IPS-15b (cell line): ENCODE data around the gene TRMT44.

Experiments
- H3K27me3 ChIP-seq: one replicate; pipeline ENCODE4 v1.6.1; 2013; ENCODE audit warnings: low read length; ENCODE audit not compliant: control insufficient read depth, insufficient read depth
- H3K36me3 ChIP-seq: one replicate; pipeline ENCODE4 v1.6.1; 2013; ENCODE audit warnings: low read length; ENCODE audit not compliant: control insufficient read depth, insufficient read depth
- H3K4me1 ChIP-seq: one replicate; pipeline ENCODE4 v1.6.1; 2013; ENCODE audit warnings: mild to moderate bottlenecking, low read length; ENCODE audit not compliant: control insufficient read depth, insufficient read depth
- H3K4me3 ChIP-seq: one replicate; pipeline ENCODE4 v1.5.1; 2013; ENCODE audit warnings: low read depth, low read length
- H3K9ac ChIP-seq: one replicate; pipeline ENCODE4 v1.6.1; 2013; ENCODE audit warnings: low read depth, mild to moderate bottlenecking, low read length
- H3K9me3 ChIP-seq: one replicate; pipeline ENCODE4 v1.6.1; 2013; ENCODE audit warnings: mild to moderate bottlenecking, low read length; ENCODE audit not compliant: control insufficient read depth, insufficient read depth

The TRMT44 gene

DNA sequence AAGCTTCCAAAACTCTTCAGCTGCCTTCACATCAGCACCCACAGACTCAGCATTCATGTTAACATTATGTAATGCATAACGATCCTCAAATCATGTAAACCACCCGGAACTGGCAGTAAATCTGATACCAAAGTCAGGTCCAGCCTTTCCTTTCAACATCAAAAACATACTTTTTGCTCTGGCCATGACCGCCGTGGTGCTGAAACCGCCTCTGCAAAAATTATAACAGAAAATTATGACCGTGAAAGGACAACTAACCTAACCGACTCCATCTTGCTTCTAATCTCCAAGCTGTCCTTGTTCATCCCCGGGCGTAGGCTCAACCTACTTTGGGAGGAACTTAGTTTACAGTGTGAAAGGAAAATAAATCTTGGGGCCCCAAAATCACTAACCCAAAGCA is 51.6 kb downstream of the TRMT44 start:
- Histone ChIP-seq H3K9me3 (peaks cover 6% of the 10 kb centered on the region), H3K27me3 (no peaks in the 10 kb centered on the region)

DNA sequence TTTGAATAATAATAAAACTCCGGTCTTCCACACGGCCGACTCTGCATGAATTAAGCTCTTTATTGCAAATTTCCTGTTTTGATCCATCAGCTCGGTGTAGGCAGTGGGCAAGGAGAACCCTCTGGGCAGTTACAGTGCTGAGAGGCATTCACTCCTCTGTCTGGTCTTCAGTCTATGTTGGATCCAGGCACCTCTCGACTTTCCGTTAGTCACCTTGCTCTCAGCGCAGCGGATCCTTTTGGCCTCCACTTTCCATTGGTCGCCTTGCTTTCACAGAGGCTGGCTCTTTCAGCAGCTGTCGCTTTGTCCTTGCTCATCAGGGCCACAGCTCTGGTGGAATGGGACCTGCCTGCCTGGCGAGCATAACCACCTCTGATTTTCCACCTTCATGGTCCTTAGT is 52.9 kb downstream of the TRMT44 start:
- Histone ChIP-seq H3K36me3 (peaks cover 6% of the 10 kb centered on the region), H3K4me1 (peaks cover 2% of the 10 kb centered on the region), H3K27me3 (no peaks in the 10 kb centered on the region), H3K4me3 (no peak overlapping the region), H3K9ac (no peak overlapping the region), H3K9me3 (peaks cover 5% of the 10 kb centered on the region)

More for the DNA sequence above, 51.6 kb downstream of the TRMT44 start:
- Histone ChIP-seq H3K36me3 (peaks cover 6% of the 10 kb centered on the region), H3K4me1 (peaks cover 2% of the 10 kb centered on the region), H3K9ac (no peak overlapping the region), H3K4me3 (no peak overlapping the region)

DNA sequence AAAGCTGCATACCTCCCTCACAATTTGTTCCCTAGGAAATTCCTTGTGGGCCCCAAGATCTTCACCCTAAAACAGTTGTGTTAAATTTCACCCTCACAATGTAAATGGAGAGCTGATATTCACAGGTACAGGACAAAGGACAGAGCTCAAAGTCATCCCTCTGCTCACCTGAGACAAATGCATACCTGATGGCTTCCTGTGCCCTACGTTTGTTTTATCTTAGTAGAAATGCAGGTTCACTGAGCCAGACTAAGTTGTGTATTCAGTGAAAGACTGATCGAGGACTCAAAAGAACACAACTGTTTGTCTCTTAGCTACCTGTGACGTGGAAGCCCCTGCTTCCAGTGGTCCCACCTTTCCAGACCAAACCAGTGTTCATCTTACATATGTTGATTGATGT is 53.6 kb downstream of the TRMT44 start:
- Histone ChIP-seq H3K4me3 (no peak overlapping the region), H3K36me3 (peaks cover under 1% of the 10 kb centered on the region), H3K9ac (no peak overlapping the region), H3K4me1 (peaks cover 2% of the 10 kb centered on the region), H3K9me3 (no peaks in the 10 kb centered on the region), H3K27me3 (no peaks in the 10 kb centered on the region)

DNA sequence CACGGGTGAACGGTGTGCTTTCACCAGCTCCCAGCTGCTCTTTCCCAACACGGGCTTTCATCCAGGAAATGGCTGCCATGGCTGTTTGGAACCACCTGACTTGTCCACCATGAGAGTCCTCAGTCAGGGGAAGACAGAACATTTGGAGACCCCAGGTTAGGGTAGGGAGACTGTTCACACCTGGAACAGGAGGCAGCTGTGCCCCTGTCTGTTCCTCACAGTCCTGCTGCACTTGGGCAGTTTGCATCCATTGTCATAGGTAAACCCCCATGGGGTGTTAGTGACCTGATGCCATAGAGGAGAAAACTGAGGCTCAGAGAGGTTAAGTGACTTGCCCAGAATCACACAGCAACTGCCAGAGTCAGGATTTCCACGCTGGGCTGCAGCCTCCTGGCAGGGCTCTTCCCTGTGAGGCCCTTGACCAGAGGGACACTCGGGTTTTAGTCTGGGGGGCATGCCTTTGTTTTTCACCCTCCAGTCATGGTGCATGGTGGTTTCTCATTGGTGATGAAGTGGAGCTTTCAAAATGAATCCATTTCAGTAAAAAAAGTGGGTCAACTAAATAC is 54.5 kb downstream of the TRMT44 start:
- H3K27me3 ChIP-seq, result no peaks in the 10 kb centered on the region
- no peak overlapping the region for H3K4me3 ChIP-seq
- H3K9ac ChIP-seq, result no peak overlapping the region
- peaks cover 2% of the 10 kb centered on the region for H3K4me1 ChIP-seq
- no peaks in the 10 kb centered on the region for H3K36me3 ChIP-seq
- no peaks in the 10 kb centered on the region for H3K9me3 ChIP-seq

DNA sequence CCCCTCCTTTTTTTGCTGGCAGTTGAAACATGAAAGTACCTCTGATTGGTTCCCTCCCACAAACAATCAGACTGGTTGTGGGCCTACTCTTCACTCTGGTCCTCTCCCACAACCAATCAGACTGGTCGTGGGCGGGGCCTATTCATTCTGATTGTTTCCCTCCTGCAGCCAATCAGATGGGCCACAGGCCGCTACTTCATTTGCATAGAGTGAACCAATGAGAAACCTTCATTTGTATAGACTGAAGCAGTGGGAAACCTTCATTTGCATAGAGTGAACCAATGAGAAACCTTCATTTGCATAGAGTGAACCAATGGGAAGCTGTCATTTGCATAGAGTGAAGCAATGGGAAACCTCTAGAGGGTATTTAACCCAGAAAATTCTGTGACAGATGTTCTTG is 55.2 kb downstream of the TRMT44 start:
- no peaks in the 10 kb centered on the region for H3K36me3 ChIP-seq
- H3K4me1 ChIP-seq, result peaks cover 2% of the 10 kb centered on the region
- no peak overlapping the region for H3K4me3 ChIP-seq
- no peaks in the 10 kb centered on the region for H3K27me3 ChIP-seq
- no peaks in the 10 kb centered on the region for H3K9me3 ChIP-seq
- H3K9ac ChIP-seq, result no peak overlapping the region

DNA sequence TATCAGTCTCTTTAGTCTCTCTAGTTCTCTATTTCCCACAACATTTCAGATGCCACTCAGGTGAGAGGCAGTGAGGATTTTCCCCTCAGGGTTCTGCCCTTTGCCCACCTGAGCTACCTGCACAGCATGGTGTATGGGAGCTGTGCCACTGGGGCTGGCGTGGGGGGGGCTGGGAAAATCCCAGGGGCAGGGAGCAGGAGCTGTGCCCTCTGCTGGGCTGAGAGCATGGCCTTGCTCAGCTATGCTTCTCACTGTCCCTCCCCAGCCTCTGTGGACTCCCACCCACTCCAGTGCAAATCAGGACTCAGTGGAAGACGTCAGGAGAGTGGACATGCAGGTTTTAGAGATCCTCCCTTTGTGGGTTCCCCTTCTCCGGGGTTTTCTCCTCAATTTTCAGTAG is 57.2 kb downstream of the TRMT44 start:
- H3K4me3 ChIP-seq, result no peak overlapping the region
- no peaks in the 10 kb centered on the region for H3K9me3 ChIP-seq
- H3K27me3 ChIP-seq, result no peaks in the 10 kb centered on the region
- H3K4me1 ChIP-seq, result peaks cover 2% of the 10 kb centered on the region
- no peak overlapping the region for H3K9ac ChIP-seq
- no peaks in the 10 kb centered on the region for H3K36me3 ChIP-seq

DNA sequence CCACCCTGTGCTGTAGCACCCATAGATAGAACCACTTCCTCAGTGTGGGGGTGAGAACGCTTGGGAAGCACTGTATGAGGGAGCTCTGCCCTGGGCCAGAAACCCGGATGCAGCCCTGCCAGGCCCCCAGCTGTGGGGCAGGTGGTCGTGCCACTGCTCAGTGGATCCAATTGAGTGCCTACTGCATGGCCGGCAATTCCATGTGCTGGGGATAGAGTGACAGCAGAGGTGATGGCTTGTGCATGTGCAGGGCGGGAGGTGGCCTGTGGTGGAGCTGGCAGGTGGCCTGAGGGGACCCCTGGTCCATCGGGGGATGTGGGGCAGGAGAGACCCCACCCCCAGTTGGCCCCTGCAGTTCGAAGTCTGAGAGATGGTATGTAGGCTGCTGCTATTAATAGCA is 60.4 kb downstream of the TRMT44 start:
- Histone ChIP-seq H3K4me1 (peaks cover 4% of the 10 kb centered on the region), H3K36me3 (peaks cover 3% of the 10 kb centered on the region), H3K9me3 (no peaks in the 10 kb centered on the region), H3K9ac (no peak overlapping the region), H3K4me3 (no peak overlapping the region), H3K27me3 (no peaks in the 10 kb centered on the region)

DNA sequence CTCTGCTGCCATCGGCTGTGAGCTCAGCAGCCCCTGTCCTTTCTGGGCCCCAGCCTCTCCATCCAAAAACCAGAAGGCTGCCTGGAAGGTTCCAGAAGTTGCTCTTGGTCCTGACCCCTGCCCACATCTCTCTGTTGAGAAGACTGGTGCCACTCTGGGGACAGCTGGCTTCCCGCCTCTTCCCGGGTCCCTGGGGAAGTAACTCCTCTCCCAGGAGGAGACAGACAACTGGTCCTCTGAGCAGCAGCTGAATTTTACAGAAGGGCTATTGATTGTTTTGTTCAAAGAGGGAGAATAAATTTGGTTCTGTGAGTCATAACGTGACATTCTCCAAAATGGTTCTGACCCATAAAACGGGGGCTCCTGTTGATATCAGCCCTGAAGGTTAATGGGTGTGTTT is 61.2 kb downstream of the TRMT44 start:
- H3K4me3 ChIP-seq, result no peak overlapping the region
- peaks cover 3% of the 10 kb centered on the region for H3K36me3 ChIP-seq
- H3K27me3 ChIP-seq, result no peaks in the 10 kb centered on the region
- no peak overlapping the region for H3K9ac ChIP-seq
- peaks cover 6% of the 10 kb centered on the region for H3K4me1 ChIP-seq
- H3K9me3 ChIP-seq, result no peaks in the 10 kb centered on the region

DNA sequence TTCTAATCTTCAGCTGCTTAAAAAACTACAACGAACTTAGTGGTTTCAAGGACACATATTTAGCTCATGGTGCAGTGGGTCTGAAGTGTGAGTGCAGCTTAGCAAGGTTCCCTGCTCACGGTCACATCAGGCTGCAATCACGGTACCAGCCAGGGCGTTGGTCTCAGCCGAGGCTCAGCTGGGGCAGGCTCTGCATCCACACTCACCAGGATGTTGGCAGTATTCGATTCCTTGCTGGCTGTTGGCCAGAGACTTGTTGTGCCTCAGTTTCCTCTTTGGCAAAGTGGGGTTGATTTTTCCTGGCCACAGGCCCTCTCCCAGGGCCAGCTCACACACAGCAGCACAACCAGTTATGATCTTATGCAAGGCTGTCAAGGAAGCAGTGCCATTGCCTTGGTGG is 61.8 kb downstream of the TRMT44 start:
- H3K4me3 ChIP-seq, result no peak overlapping the region

DNA sequence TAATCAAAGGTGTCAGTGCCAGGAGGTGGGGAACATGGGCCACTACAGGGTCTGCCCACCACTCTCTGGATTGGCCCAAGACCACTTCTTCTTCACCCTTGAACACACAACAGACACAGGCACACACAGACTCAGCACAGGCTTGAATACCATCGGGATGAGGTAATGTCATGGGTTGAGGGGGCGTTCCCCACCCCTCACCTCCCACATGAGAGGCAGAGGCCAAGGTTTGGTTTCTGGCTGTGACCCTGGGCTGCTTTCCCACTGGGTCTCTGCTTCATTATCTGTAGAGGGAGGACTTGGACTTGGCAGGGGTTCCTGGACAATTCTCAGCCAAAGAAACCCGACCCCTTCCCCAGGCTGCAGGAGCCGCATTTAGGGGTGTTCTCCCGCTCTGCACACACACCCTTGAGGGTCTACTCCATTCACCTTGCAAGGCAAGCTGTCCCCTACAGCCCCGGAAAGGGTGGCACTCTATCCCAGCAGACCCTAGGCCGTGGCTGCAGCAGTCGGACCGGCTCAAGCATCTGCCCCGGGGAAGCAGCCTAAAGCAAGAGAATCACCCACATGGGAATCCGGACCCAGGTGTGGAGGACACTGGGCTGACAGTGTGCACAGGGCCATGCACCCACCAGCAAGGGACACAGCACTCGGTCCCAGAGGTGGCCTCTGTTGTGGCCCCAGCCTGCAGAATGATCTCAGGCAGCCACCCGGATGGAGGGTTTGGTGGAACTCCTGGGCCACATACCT is 62.4 kb downstream of the TRMT44 start:
- no peaks in the 10 kb centered on the region for H3K27me3 ChIP-seq
- H3K4me1 ChIP-seq, result peaks cover 8% of the 10 kb centered on the region
- no peak overlapping the region for H3K4me3 ChIP-seq
- H3K9me3 ChIP-seq, result no peaks in the 10 kb centered on the region
- H3K9ac ChIP-seq, result no peak overlapping the region
- H3K36me3 ChIP-seq, result peaks cover 3% of the 10 kb centered on the region

More for the DNA sequence above, 61.8 kb downstream of the TRMT44 start:
- Histone ChIP-seq H3K27me3 (no peaks in the 10 kb centered on the region), H3K9me3 (no peaks in the 10 kb centered on the region), H3K4me1 (peaks cover 8% of the 10 kb centered on the region), H3K36me3 (peaks cover 3% of the 10 kb centered on the region), H3K9ac (no peak overlapping the region)

DNA sequence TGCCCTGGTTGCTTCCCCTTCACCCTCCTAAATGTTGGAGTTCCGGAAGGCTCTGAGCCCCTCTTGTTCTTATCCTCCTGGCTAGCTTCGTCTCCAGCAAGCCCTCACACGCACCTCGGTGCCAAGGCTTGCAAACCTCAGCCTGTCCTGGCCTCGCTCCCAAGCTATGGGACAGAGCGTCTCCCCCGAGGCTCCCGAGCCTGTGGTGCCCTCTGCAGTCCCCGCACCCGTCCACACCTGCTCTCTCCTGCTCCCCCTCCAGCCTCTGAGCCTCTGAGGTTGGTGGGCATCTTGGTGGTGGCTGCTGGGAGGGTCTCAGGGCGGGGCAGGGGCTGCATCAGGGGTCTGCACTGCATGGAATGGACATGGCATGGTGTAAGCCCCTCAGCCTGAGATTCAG is 63.2 kb downstream of the TRMT44 start:
- H3K9ac ChIP-seq, result no peak overlapping the region
- peaks cover 8% of the 10 kb centered on the region for H3K4me1 ChIP-seq
- no peak overlapping the region for H3K4me3 ChIP-seq
- peaks cover 3% of the 10 kb centered on the region for H3K36me3 ChIP-seq
- no peaks in the 10 kb centered on the region for H3K27me3 ChIP-seq
- no peaks in the 10 kb centered on the region for H3K9me3 ChIP-seq

DNA sequence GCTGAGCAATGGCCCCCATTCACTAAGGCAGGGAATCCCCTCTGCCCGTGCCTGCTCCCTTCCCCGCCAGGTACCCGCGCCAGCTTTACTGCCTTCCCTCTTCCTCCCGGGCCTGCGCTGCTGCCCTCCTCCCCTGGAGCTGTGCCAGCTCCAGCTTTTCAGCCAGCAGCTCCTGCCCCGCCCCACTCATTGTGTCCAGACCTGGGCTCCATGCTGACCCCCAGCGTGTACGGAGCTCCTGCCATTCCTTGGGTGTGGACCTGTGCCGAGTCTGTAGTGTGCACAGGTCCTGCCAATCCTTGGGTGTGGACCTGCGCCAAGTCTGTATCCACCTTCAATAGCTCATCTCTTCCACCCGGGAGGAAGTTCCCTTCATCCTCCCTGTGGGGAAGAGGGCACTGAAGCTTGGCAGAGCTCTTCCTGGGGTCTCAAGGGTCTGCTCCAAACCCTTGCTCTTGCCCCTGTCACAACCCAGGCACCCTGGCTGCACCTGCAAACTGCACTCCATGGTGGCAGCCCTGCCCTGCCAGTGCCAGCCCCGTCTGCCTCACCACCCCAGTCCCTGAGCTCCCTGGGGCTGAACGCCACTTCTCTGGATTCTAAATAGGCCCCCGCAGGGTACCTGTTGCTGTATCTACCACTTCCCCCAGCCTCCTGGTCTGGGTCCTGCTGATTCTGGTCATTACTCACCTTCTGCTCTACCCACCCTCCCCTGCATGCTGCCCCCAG is 63.9 kb downstream of the TRMT44 start:
- peaks cover 8% of the 10 kb centered on the region for H3K4me1 ChIP-seq
- H3K36me3 ChIP-seq, result peaks cover 3% of the 10 kb centered on the region
- no peaks in the 10 kb centered on the region for H3K9me3 ChIP-seq
- H3K27me3 ChIP-seq, result no peaks in the 10 kb centered on the region
- no peak overlapping the region for H3K4me3 ChIP-seq
- no peak overlapping the region for H3K9ac ChIP-seq
